HG02981 (cell line): ENCODE measurements around the gene IBA57.

ENCODE experiments used
- ATAC-seq: cut with Tn5 transposase; IDR thresholded peaks from one replicate; pipeline ENCODE4 v1.9.1; 2021; ENCODE audit warnings: mild to moderate bottlenecking, moderate library complexity; ENCODE audit not compliant: unreplicated experiment

IBA57 gene

GRCh38 chr1:228165372-228166169 is at the start of gene IBA57:
Gene IBA57, plus strand, starts transcription at chr1:228165804. Its CDS starts 13 bp downstream, at chr1:228165817.
- ATAC-seq, result peak; percentile 85

GRCh38 chr1:228117335-228117734 is 48.3 kb upstream of the IBA57 start:
- no peak for ATAC-seq

DNA sequence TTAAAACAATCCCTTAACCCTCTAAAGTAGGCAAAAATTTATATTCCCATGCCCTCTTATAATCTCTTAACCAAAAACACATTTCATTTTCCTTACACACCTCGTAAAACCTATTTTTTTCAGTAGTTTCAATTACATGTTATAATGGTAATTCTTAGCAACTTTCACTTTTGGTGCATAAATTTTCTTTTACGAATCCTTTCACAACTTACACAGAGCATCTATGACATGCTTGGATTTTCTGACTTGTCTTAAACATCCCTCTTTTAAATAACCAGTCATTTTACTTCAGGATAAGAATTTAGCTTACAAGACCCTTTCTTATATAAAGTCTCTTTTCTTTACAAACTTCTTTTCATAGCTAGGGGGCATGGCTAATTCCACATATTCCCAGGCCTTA is 47.6 kb upstream of the IBA57 start:
- ATAC-seq, result no peak

DNA sequence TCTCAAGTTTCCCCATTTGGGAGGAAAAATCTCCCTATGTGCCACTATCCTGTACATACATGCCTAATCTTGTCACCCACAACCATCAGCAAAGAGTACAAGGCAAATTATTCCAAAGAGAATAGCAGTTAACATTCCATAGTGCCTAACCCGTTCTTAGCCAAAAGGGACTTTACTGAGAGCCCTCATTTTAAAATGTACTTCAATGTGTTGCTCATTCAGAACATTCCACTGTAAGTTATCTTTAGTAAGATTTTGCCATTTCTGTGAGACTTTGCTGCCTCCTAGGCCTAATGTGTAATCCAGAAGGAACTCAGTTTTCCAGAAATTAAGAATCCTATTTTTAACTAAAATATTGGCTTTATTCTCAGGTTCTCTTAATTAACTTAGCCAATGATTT is 45.3 kb upstream of the IBA57 start:
- ATAC-seq, result no peak

DNA sequence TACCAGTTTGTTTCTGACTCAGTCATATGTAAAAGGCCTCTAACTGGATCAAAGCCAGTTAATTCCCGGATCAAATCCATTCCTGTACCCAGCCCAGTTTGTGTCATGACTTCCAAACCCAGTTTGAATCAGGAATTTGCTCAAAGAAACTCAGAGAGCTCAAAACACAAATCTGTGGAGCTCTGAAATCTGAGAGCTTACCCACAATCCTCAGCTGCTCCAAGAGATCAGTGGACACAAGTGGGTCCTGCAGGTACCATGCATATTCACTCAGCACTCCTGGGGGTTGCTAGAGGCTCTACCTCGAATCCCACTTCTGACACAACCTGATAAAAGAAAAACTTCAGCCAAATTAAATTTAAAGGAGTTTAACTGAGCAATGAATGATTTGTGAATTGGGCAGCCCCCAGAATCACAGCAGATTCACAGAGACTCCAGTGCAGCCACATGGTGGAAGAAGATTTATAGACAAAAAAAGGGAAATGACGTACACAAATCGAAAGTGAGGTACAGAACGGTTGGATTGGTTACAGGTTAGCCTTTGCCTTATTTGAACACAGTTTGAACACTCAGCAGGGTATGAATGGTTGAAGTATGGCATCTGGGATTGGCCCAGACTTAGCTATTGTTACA is 44.6 kb upstream of the IBA57 start:
- ATAC-seq, result no peak

GRCh38 chr1:228122921-228123441 is 42.6 kb upstream of the IBA57 start:
- no peak for ATAC-seq

DNA sequence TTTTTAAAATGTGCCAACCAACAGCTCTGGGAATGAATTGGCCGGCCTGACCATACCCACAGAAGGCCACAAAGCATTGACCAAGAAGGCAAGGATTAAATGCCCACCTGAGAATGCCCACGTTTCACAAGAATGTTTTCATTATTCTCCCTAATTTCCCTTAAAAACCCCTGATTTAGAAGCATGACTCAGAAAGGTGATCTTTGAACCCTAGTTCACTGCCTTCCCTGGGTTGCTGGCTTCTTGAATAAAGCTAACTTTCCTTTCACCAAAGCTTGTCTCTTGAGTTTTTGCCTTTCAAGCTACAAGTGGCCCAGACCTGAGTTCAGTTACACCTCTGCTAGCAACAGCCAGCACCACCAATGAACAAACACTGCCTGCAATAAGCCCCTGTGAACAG is 42.1 kb upstream of the IBA57 start:
- no peak for ATAC-seq

- no peak for ATAC-seq
These were observed 40.4 kb upstream of the IBA57 start for GRCh38 chr1:228125185-228125584.

GRCh38 chr1:228131766-228132165 is 33.8 kb upstream of the IBA57 start:
- no peak for ATAC-seq

DNA sequence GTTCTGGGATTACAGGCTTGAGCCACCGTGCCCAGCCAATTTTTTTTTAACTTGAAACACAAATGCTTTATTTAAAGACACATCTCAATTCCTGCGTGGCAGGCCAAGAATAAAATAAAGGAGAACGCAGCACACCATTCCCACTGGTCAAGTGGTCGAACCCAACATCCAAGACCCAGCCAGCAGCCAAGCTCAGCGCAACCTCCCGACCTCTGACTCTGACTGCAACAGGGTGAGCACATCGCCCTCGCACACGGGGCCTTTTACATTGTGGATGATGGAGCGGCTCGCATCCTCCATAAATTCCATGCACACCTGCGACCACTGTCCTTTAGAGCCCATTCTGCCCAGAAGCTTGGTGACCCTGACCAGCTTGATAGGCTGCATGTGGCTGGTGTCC is 31.0 kb upstream of the IBA57 start:
- ATAC-seq, result no peak

DNA sequence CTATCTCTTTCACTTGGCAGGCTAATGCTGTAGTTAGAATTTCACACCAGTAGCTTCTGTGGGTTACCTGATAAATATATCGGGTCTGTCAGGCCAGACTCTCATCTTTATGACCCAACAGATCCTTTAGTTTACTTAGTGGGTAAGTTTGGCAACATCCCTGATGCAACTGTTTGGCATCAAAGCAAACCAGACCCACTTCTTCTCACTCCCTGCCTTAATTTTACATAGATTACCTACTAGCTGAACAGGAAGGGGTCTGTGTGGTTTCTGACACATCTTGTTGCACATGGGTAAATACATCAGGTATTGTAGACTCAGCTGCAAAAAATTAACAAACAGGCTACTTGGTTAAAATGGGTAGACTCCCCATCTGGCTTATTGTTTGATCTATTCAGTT is 28.7 kb upstream of the IBA57 start:
- no peak for ATAC-seq

- no peak for ATAC-seq
These were observed 26.1 kb upstream of the IBA57 start for GRCh38 chr1:228139406-228139930.

DNA sequence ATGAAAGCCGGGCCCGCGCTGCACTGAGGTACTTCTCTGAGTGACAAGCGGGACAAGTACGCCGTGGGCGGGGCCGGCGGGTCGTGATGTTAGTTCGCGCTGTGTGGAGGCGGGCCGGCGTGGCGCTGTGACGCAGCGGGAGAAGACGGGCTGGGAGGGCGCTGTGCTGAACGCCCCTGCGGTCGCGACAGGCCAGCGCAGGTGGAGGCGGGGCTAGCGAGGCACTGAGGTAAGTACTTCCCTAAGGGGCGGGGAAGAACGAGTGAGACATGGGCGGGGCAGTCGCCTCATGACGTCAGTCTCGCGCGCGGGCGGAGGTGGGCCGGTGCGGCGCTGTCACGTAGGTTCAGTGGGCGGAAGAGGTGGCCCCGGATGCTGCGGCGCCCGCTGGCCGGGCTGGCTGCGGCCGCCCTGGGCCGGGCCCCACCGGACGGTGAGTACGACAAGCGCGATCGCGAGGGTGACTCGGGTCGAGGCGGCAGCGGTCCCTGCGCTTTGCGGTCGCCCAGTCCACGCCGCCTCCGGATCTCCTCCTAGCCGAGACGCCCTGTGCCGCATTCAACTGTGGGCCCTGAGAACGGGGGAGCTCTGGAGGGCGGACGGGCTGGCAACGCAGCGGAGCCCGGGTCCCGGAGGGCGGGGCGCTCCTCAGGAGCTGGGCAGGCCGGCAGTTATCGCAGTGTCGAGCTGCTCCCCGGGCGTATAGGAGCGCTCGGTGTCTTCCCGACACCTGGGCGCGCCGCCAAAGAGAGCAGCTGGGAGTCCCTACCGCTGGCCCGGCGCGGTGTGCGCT is 25.5 kb upstream of the IBA57 start, which contains the start of gene GUK1:
Gene GUK1, plus strand, starts transcription at position 349 of the 793 bp plus-strand sequence. Its CDS starts 24 bp downstream, at position 373.
- ATAC-seq, result peak; percentile 92

DNA sequence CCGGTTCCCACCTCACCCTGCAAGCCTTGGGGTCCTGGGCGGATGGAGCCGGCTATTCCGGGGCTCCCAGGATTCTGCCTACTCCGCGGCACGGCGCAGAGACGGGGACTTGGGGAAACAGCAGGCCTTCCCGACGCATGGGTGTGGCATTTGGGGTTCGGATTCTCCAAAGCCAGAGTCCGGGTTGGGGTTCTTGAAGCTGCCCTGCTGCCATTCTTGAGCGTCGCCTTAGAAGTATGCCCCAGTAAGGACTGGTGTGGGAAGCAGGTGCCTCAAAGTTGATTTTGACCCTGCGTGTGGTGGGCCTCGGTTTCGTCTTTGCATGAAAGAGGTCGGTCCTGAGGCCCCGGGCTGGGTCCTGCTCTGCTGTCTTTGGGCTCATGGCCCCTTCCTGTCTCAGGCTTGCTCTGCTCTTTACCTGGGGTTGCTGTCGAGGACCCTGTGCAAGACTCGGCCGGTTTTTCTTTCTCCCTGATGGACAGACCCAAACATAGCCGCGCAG is 24.8 kb upstream of the IBA57 start:
- ATAC-seq, result no peak

DNA sequence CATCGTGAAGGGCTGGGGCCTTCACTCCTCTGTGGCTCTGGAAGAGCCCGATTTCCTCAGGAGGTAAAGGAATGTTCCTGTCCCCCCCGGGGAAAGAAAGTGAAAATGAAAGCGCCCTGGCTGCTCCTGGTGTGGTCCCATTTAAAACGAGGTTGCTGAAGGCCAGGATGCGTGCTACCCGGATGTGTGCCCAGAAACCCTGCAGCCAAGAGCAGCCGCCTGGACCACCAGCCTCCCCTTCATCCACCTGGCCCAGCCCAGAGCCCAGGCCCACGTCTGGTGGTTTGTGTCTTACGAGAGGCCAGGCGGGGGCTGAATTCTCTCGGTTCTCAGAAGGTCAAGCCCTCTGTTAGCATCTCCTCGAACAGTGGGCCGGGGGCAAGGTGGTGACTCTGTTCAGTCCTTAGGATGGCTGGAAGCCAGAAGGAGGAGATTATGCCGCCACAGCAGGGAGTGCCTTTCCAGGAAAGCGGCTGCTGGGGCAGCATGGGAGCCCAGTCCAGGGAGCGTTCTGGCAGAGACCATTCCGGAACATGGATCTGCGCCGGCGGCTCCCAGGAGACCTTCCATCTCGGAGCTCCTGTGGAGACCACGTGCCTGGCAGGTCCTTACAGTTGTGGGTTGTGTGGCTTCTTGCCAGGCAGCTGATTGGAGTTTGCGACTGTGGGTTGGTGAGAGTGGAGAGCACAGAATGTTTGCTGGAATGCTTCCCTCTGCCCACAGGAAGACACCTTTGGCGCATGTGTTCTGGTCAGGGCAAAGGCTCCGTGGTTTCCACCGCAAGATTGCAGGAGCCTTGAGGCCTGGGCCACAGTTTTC is 24.2 kb upstream of the IBA57 start:
- no peak for ATAC-seq

DNA sequence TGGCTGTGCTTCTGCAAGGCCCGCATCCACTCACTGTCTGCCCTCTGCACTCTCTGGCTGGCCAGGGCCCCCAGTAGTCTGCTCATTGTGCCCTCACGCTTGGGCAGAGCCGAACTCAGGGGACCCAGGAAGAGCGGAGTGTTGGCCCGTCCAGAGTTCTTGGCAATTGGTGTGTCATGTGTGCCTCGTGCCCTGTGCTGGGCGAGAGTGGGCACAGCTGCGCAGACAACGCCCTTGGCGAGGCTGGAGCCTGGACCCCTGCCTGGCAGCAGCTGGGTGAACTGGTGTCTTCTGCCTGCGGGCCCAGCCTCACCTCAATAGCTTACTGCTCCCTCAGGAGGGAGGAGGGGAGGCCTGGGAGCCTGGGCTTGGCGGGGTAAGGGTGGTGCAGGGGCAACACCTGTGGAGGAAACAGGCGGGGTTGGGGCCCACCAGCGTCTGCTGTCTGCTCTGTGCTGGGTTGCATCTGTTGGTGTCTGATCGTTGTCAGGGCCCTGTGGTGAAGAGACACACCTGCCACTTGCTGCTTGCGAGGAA is 23.4 kb upstream of the IBA57 start:
- no peak for ATAC-seq

- no peak for ATAC-seq
These were observed 22.9 kb upstream of the IBA57 start for GRCh38 chr1:228142701-228143136.

- no peak for ATAC-seq
These were observed 22.0 kb upstream of the IBA57 start for GRCh38 chr1:228143480-228144192.
